Medulla oblongata (tissue), 1 donor: Measurements from ENCODE around the gene KCNN2.

ENCODE experiments used
- DNase-seq: peaks from one replicate; pipeline ENCODE4 v3.0.0-alpha.2; 2015; ENCODE audit errors: extremely low spot score

KCNN2 gene

GRCh38 chr5:114361724-114362196 is at the start of gene KCNN2:
Gene KCNN2 (plus strand): TSS chr5:114362070. CDS start chr5:114362140, 70 bp downstream.
- peak; percentile 84 for DNase-seq

GRCh38 chr5:114312658-114313057 is 49.2 kb upstream of the KCNN2 start:
- no peak for DNase-seq

GRCh38 chr5:114314061-114314460 is 47.8 kb upstream of the KCNN2 start:
- no peak for DNase-seq

GRCh38 chr5:114316167-114316566 is 45.7 kb upstream of the KCNN2 start:
- no peak for DNase-seq

- DNase-seq, result no peak
Observed at GRCh38 chr5:114317751-114318150, 44.1 kb upstream of the KCNN2 start.

- DNase-seq, result no peak
Observed at GRCh38 chr5:114319236-114319635, 42.6 kb upstream of the KCNN2 start.

GRCh38 chr5:114319821-114320220 is 42.0 kb upstream of the KCNN2 start:
- no peak for DNase-seq

GRCh38 chr5:114324282-114324681 is 37.6 kb upstream of the KCNN2 start:
- no peak for DNase-seq

GRCh38 chr5:114325541-114325940 is 36.3 kb upstream of the KCNN2 start:
- DNase-seq, result no peak

GRCh38 chr5:114327474-114327873 is 34.4 kb upstream of the KCNN2 start:
- no peak for DNase-seq

GRCh38 chr5:114327987-114328386 is 33.9 kb upstream of the KCNN2 start:
- DNase-seq, result no peak

- DNase-seq, result no peak
Observed at GRCh38 chr5:114330916-114331531, 30.8 kb upstream of the KCNN2 start.

GRCh38 chr5:114332493-114332892 is 29.4 kb upstream of the KCNN2 start:
- DNase-seq, result no peak

GRCh38 chr5:114332925-114333324 is 28.9 kb upstream of the KCNN2 start:
- DNase-seq, result no peak

- no peak for DNase-seq
Observed at GRCh38 chr5:114335391-114335790, 26.5 kb upstream of the KCNN2 start.

GRCh38 chr5:114339108-114339507 is 22.8 kb upstream of the KCNN2 start:
- no peak for DNase-seq

GRCh38 chr5:114346181-114346580 is 15.7 kb upstream of the KCNN2 start:
- no peak for DNase-seq

- peak; percentile 48 for DNase-seq
Observed at GRCh38 chr5:114355086-114355830, 6.6 kb upstream of the KCNN2 start.

- DNase-seq, result no peak
Observed at GRCh38 chr5:114358329-114358728, 3.5 kb upstream of the KCNN2 start.

GRCh38 chr5:114360357-114360756 is 1.5 kb upstream of the KCNN2 start:
- DNase-seq, result no peak

GRCh38 chr5:114360816-114361723 is 800 bp upstream of the KCNN2 start:
- peak; percentile 68 for DNase-seq
